ENCODE data around the gene ILKAP. TPM values are rescaled to one million over a fixed set of nuclear protein-coding genes. Genes with fewer than 3 reads are reported as not detected.
A peak's percentile ranks its signal among the peaks of the same experiment; 100 is the strongest.

Gene ILKAP
- total and polyA plus RNA-seq, 12 donors = 12.3 to 131 (median 26.1) TPM

GRCh38 chr2:238247002-238247822 is 43.7 kb upstream of the ILKAP start:
- Histone ChIP-seq H3K4me1 (replicated peaks in 1 of 2) (peaks cover 18 to 20% of the 10 kb centered on the region in 2 donors), H3K4me3 (no peak overlapping the region), H3K27me3 (no peaks in the 10 kb centered on the region), H3K36me3 (replicated peaks in 1 of 2) (peaks cover 0 to 8% of the 10 kb centered on the region in 2 donors), H3K9me3 (replicated peaks in 1 of 3) (no peaks in the 10 kb centered on the region), H3K27ac (peak overlapping the region in 2 of 5 donors; percentile 59 to 61)
- intact Hi-C loops (cut with DNase I) = no loop called here
- 78 to 96% (median 88%) methylated on average over 8 to 13 of the region's 13 CpGs for WGBS, 4 donors
- DNase-seq = no peak
- TF ChIP-seq CTCF (IDR thresholded peaks at IDR 0.05) = no peak
- no peak for TF ChIP-seq POLR2A (IDR thresholded peaks at IDR 0.05)

GRCh38 chr2:238244151-238244550 is 40.7 kb upstream of the ILKAP start:
- WGBS, 4 donors = 90 to 96% (median 95%) methylated on average over 5 of the region's 5 CpGs
- Histone ChIP-seq H3K4me3 (no peak overlapping the region), H3K27me3 (no peaks in the 10 kb centered on the region), H3K9me3 (replicated peaks in 1 of 3) (no peaks in the 10 kb centered on the region), H3K36me3 (replicated peaks in 1 of 2) (peaks cover 0 to 6% of the 10 kb centered on the region in 2 donors), H3K4me1 (replicated peaks in 1 of 2) (peaks cover 19 to 32% of the 10 kb centered on the region in 2 donors), H3K27ac (no peak overlapping the region)
- DNase-seq = no peak
- intact Hi-C loops (cut with DNase I) = no loop called here
- no peak for TF ChIP-seq CTCF (IDR thresholded peaks at IDR 0.05)
- TF ChIP-seq POLR2A (IDR thresholded peaks at IDR 0.05) = no peak

GRCh38 chr2:238243496-238244076 is 40.1 kb upstream of the ILKAP start:
- TF ChIP-seq CTCF (IDR thresholded peaks at IDR 0.05) (no peak), POLR2A (IDR thresholded peaks at IDR 0.05) (no peak)
- Histone ChIP-seq H3K36me3 (replicated peaks in 1 of 2) (peaks cover 0 to 6% of the 10 kb centered on the region in 2 donors), H3K4me1 (replicated peaks in 1 of 2) (peaks cover 19 to 32% of the 10 kb centered on the region in 2 donors), H3K9me3 (replicated peaks in 1 of 3) (no peaks in the 10 kb centered on the region), H3K27me3 (no peaks in the 10 kb centered on the region), H3K4me3 (no peak overlapping the region), H3K27ac (peak overlapping the region in 2 of 5 donors; percentile 22 to 65)
- WGBS, 4 donors = 86 to 88% (median 88%) methylated on average over 8 to 10 of the region's 10 CpGs
- DNase-seq = no peak
- intact Hi-C loops (cut with DNase I) = no loop called here

GRCh38 chr2:238242731-238243495 is 39.4 kb upstream of the ILKAP start:
- Histone ChIP-seq H3K4me3 (no peak overlapping the region), H3K27me3 (no peaks in the 10 kb centered on the region), H3K36me3 (replicated peaks in 1 of 2) (peaks cover 0 to 6% of the 10 kb centered on the region in 2 donors), H3K9me3 (replicated peaks in 1 of 3) (no peaks in the 10 kb centered on the region), H3K27ac (peak overlapping the region; percentile 7 to 65 (median 42)), H3K4me1 (replicated peaks in 1 of 2) (peaks cover 14 to 29% of the 10 kb centered on the region in 2 donors)
- peak in 1 of 6 experiments; percentile 13 for TF ChIP-seq CTCF (IDR thresholded peaks at IDR 0.05)
- TF ChIP-seq POLR2A (IDR thresholded peaks at IDR 0.05) = no peak
- intact Hi-C loops (cut with DNase I) = no loop called here
- 35 to 45% (median 38%) methylated on average over 7 of the region's 7 CpGs for WGBS, 4 donors
- peak in 6 of 7 donors; percentile 65 to 85 (median 80) for DNase-seq
